ENCODE results near the gene ATG9B.
"Not testable (repeated sequence)": the region's sequence is repeated elsewhere in the genome, so short reads cannot be mapped to it uniquely, and the experiment has no call there.

The ATG9B gene

GRCh38 chr7:151039850-151040548, 15.7 kb upstream of the ATG9B start:
- DNase-seq (ENCODE audit: low read depth in 3 of 3, low spot score in 1 of 3) = no peak

DNA sequence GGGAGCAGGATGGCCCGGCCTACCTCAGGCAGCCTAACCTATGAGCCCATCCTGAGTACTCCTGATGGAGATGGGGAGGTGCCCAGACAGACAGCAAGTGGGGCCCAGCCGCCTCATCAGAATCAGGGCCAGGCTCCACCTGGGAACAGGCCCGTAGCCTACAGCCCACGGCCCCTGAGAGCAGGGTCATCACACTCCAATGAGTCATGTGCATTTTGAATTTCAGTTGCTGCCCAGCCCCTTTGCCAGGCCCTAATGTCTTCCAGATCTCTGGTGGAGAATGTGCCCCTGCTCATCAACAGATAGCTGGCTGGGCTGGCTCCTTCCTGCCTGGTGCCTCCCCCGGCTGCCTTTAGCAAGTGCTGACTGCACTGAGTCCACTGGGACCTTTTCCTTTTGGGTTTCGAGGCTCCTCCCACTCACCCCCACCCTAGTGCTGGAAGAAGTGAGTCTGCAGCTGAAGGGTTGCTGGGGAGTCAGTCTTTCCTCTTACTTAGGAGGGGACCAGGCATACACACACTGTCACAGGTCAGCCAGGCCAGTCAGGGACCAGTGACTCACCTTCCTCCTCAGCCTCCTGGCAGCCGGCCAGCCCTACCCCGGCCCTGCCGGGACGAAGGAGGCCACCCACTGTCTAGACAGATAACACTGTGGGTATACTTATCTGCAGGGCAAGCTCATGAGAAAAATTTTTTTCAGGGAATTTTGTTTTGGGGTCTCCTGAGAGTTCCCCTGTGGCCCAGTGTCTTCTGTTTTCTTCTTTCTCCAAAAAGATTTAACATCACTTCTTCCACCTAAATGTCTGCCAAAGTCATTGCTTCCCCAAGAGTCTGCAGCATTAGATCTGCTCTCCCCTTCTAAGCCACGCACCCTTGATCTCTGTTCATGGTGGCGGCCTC, 14.9 kb upstream of the ATG9B start:
- DNase-seq (ENCODE audit: low read depth in 3 of 3, low spot score in 1 of 3) = peak in 2 of 3 donors; percentile 23 to 31

DNA sequence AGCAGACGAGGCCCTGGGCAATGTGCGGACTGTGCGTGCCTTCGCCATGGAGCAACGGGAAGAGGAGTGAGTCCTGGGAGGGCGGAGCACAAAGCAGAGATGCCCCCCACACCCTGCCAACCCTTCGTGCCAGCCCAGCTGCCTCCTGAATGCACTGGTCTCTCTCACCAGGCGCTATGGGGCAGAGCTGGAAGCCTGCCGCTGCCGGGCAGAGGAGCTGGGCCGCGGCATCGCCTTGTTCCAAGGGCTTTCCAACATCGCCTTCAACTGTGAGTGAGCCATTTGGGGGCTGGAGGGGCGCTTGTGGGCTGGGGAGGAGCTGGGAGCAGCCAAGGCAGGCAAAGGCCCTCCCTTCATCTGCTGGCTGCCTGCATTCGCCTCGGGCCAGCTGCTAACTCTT, 11.6 kb upstream of the ATG9B start:
- DNase-seq (ENCODE audit: low read depth in 3 of 3, low spot score in 1 of 3) = no peak

GRCh38 chr7:151035026-151035717, 10.9 kb upstream of the ATG9B start:
- no peak for DNase-seq (ENCODE audit: low read depth in 3 of 3, low spot score in 1 of 3)

GRCh38 chr7:151034312-151035025, 10.2 kb upstream of the ATG9B start:
- DNase-seq (ENCODE audit: low read depth in 3 of 3, low spot score in 1 of 3) = no peak

GRCh38 chr7:151033864-151034249, 9.6 kb upstream of the ATG9B start:
- DNase-seq (ENCODE audit: low read depth in 3 of 3, low spot score in 1 of 3) = no peak

DNA sequence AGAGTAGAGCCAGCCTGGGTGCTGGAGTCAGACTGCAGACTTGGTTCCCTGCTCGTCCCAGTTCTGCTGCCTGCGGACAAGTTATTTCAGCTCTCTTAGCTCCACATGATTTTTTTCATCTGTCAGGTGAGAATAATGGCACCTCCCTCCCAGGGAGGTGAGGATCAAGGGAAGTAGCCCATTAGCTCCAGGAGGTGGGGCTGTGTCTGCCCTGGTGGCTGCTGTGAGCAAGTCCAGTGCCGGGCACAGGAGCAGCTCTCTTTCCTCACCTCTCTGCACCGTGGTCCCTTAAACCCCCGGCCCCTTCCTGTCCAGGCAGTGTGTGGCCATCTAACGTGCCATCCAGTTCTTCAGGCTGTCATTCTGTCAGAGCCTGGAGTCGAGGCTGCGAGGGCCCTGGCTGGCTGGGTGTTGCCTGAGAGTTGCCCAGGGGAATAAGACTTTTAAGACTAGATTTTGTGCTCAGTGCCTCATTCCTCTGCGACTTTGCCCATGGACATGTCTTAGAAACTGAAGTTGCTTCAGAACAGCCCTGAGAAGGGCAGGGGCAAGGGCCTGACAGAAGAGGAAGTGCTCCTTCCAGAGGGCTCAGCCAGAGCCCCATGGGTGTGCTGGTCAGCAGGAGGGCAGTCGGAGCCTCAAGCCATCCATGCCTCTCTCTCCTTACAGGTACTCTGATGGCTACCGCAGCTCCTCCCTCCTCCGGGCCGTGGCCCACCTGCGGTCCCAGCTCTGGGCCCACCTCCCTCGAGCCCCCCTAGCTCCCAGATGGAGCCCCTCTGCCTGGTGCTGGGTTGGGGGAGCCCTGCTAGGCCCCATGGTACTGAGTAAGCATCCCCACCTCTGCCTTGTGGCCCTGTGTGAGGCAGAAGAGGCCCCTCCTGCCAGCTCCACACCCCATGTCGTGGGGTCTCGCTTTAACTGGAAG, 8.9 kb upstream of the ATG9B start:
- DNase-seq (ENCODE audit: low read depth in 3 of 3, low spot score in 1 of 3) = no peak

GRCh38 chr7:151031011-151031410, 6.7 kb upstream of the ATG9B start:
- DNase-seq (ENCODE audit: low read depth in 3 of 3, low spot score in 1 of 3) = no peak

DNA sequence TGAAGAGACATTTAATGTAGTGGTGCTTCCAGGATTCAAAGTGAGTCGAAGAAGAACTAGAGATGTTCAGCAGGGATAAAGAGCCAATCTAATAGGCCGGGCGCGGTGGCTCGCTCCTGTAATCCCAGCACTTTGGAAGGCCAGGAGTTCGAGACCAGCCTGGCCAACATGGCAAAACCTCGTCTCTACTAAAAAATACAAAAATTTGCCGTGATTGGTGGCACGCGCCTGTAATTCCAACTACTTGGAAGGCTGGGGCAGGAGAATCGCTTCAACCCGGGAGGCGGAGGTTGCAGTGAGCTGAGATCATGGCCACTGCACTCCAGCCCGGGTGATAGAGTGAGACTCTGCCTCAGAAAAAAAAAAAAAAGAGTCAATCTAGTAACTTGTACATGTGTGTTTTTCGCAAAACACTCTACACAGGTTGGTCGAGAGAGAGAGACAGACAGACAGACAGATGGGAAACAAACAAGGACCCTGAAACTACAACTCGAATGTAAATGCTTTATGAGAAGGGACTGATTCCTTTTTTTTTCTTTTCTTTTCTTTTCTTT, 4.7 kb upstream of the ATG9B start:
- no peak for DNase-seq (ENCODE audit: low read depth in 3 of 3, low spot score in 1 of 3)

GRCh38 chr7:151028131-151028947, 4.0 kb upstream of the ATG9B start, which contains the start of gene ABCB8:
Gene ABCB8, plus strand, starts transcription at chr7:151028450. Its CDS starts 66 bp downstream, at chr7:151028516.
- peak; percentile 87 to 97 (median 97) for DNase-seq (ENCODE audit: low read depth in 3 of 3, low spot score in 1 of 3)

DNA sequence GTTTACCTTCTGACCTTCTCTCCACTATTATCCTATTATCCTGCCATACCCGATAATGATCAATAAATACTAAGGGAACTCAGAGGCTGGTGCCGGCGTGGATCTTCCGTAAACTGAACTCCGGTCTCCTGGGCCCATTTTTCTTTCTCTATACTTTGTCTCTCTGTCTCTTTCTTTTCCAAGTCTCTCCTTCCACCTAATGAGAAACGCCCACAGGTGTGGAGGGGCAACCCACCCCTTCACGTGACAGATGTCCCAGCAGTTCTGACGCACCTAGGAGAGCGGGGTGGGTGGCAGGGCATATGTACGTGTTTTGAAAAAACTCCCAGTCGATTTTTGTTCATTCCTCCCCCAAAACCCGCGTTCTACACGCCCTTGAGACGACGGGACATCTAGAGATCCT, 3.4 kb upstream of the ATG9B start:
- not testable (repeated sequence) for DNase-seq (ENCODE audit: low read depth in 3 of 3, low spot score in 1 of 3)

DNA sequence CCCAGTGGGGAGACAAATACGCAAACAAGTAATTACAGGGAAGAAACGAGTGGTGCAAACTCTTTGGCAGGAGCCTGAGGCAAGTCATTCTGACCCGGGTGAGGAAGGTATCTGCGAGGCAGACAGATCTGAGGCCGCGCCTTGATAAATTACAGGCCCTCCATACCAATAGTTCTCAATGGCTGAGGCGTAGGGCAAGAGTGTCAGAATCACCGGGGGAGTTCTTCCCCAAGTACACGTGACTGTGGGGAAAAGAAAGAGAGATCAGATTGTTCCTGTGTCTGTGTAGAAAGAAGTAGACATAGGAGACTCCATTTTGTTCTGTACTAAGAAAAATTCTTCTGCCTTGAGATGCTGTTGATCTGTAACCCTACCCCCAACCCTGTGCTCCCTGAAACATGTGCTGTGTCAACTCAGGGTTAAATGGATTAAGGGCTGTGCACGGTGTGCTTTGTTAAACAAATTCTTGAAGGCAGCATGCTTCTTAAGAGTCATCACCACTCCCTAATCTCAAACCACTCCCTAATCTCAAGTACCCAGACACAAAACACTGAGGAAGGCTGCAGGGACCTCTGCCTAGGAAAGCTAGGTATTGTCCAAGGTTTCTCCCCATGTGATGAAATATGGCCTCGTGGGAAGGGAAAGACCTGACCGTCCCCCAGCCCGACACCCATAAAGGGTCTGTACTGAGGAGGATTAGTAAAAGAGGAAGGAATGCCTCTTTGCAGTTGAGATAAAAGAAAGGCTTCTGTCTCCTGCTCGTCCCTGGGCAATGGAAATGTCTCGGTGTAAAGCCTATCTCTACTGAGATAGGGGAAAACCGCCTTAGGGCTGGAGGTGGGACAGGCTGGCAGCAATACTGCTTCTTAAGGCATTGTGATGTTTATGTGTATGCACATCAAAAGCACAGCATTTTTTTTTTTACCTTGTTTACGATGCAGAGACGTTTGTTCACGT, 2.8 kb upstream of the ATG9B start:
- not testable (repeated sequence) for DNase-seq (ENCODE audit: low read depth in 3 of 3, low spot score in 1 of 3)

DNA sequence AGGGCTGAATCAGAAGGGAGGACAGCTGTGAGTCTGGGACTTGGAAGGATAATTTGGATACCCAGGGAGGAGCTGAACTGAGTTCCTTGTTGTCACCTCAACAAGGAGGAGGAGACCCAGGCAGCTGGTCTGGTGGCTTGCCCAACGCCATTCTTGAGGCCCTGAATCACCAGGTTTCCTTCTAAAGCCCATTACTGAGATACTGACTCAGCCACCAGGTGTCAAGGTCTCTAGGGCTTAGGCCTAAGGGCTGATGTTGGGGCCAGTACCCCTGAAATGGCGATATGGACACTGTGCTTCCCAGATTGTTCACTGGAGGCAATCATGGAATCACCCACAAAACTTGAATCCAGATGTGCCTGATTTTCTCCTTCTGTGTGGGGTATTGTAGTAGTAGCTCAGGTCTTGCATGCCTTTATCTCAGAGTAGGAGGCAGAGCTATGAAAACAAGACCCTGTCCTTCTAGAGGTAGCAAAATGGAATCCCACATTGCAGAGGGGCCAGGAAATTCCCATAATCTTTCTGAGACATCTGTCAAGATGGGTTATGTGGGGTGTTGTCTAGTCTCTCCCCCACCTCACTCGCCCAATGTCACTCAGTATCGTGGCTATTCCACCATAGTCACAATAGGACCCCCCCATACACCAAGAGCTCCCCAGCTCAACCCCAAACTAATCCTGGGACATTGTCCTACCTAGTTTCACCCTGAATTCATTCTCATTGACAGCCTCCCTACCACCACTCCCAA, 1.8 kb upstream of the ATG9B start:
- no peak for DNase-seq (ENCODE audit: low read depth in 3 of 3, low spot score in 1 of 3)

GRCh38 chr7:151023232-151023631, 1.1 kb downstream of the ATG9B start:
- no peak for DNase-seq (ENCODE audit: low read depth in 3 of 3, low spot score in 1 of 3)

DNA sequence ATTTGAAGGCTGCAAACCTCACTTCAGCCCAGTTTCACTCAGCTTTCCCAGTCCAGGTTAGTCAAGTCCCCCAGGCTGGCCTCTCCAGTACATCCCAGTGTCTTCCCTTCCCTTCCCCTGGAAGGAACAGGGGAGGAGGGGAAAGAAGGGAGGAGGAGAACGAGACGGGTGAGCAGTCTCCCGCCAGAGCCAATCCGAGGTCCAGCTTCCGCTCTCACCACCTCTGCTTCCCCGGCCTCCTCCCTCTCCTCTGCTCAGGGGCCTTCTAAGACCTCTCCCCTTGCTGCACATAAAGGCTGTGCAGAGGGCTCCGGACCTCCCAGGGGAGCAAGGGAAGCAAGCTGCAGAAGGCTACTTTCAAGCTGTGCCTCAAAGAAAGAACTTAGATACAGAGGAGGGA, 4.1 kb downstream of the ATG9B start:
- no peak for DNase-seq (ENCODE audit: low read depth in 3 of 3, low spot score in 1 of 3)

- no peak for DNase-seq (ENCODE audit: low read depth in 3 of 3, low spot score in 1 of 3)
Observed at GRCh38 chr7:151019130-151019447, 5.2 kb downstream of the ATG9B start.

All from stimulated activated CD4-positive, alpha-beta T cell treated with anti-CD3 and anti-CD28 coated beads, TNF-alpha, amount 100 ng/mL, for 1 hour (primary cell).